ENCODE results near the gene SH2B2.
A peak's percentile ranks its signal among the peaks of the same experiment; 100 is the strongest.

The SH2B2 gene

GRCh38 chr7:102286237-102287110 is at the start of gene SH2B2:
SH2B2 (plus strand) TSS chr7:102286868; CDS start chr7:102300551, 13,683 bp downstream.
- peak; percentile 80 for DNase-seq (ENCODE audit: low spot score)

- DNase-seq (ENCODE audit: low spot score): no peak
Measured at GRCh38 chr7:102239206-102239820, 47.4 kb upstream of the SH2B2 start.

GRCh38 chr7:102241431-102241830 is 45.2 kb upstream of the SH2B2 start:
- no peak for DNase-seq (ENCODE audit: low spot score)

- DNase-seq (ENCODE audit: low spot score): no peak
Measured at GRCh38 chr7:102244601-102245000, 42.1 kb upstream of the SH2B2 start.

GRCh38 chr7:102248081-102248455 is 38.6 kb upstream of the SH2B2 start:
- no peak for DNase-seq (ENCODE audit: low spot score)

- DNase-seq (ENCODE audit: low spot score): no peak
Measured at GRCh38 chr7:102248456-102249395, 37.9 kb upstream of the SH2B2 start.

- no peak for DNase-seq (ENCODE audit: low spot score)
Measured at GRCh38 chr7:102251531-102252365, 34.9 kb upstream of the SH2B2 start.

GRCh38 chr7:102252366-102252982 is 34.2 kb upstream of the SH2B2 start:
- no peak for DNase-seq (ENCODE audit: low spot score)

- DNase-seq (ENCODE audit: low spot score): no peak
Measured at GRCh38 chr7:102253066-102253972, 33.3 kb upstream of the SH2B2 start.

GRCh38 chr7:102253973-102254370 is 32.7 kb upstream of the SH2B2 start:
- no peak for DNase-seq (ENCODE audit: low spot score)

GRCh38 chr7:102254521-102254920 is 32.1 kb upstream of the SH2B2 start:
- no peak for DNase-seq (ENCODE audit: low spot score)

GRCh38 chr7:102255501-102255900 is 31.2 kb upstream of the SH2B2 start:
- DNase-seq (ENCODE audit: low spot score): no peak

GRCh38 chr7:102255916-102256315 is 30.8 kb upstream of the SH2B2 start:
- no peak for DNase-seq (ENCODE audit: low spot score)

- no peak for DNase-seq (ENCODE audit: low spot score)
Measured at GRCh38 chr7:102258073-102258748, 28.5 kb upstream of the SH2B2 start.

GRCh38 chr7:102258749-102259107 is 27.9 kb upstream of the SH2B2 start:
- no peak for DNase-seq (ENCODE audit: low spot score)

- no peak for DNase-seq (ENCODE audit: low spot score)
Measured at GRCh38 chr7:102260856-102261255, 25.8 kb upstream of the SH2B2 start.

GRCh38 chr7:102261451-102261850 is 25.2 kb upstream of the SH2B2 start:
- no peak for DNase-seq (ENCODE audit: low spot score)

GRCh38 chr7:102262546-102262945 is 24.1 kb upstream of the SH2B2 start:
- no peak for DNase-seq (ENCODE audit: low spot score)

- no peak for DNase-seq (ENCODE audit: low spot score)
Measured at GRCh38 chr7:102264367-102264891, 22.2 kb upstream of the SH2B2 start.

Measured in left forelimb (tissue), 1 donor.